Measurements from ENCODE around the gene HLCS.

- TF ChIP-seq, protein P1, sequence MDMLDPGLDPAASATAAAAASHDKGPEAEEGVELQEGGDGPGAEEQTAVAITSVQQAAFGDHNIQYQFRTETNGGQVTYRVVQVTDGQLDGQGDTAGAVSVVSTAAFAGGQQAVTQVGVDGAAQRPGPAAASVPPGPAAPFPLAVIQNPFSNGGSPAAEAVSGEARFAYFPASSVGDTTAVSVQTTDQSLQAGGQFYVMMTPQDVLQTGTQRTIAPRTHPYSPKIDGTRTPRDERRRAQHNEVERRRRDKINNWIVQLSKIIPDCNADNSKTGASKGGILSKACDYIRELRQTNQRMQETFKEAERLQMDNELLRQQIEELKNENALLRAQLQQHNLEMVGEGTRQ (IDR thresholded peaks at IDR 0.05; ENCODE audit: borderline replicate concordance, low read depth, low read length), result no peak
- no peak for TF ChIP-seq BHLHE40 (IDR thresholded peaks at IDR 0.05; ENCODE audit: borderline replicate concordance in 1 of 2, low read depth in 2 of 2, low read length in 1 of 2)
- no peak for TF ChIP-seq EZH2 (IDR thresholded peaks at IDR 0.05; ENCODE audit: borderline replicate concordance, control insufficient read depth, low read depth, low read length)
- no peak for TF ChIP-seq GABPA (IDR thresholded peaks at IDR 0.05; ENCODE audit: low read depth)
- no peak for TF ChIP-seq EGR1 (IDR thresholded peaks at IDR 0.05; ENCODE audit: borderline replicate concordance in 1 of 2, low read depth in 2 of 2, low read length in 2 of 2)
- no peak for TF ChIP-seq CREM (IDR thresholded peaks at IDR 0.05; ENCODE audit: low read depth)
- TF ChIP-seq, protein P2, sequence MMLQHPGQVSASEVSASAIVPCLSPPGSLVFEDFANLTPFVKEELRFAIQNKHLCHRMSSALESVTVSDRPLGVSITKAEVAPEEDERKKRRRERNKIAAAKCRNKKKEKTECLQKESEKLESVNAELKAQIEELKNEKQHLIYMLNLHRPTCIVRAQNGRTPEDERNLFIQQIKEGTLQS (IDR thresholded peaks at IDR 0.05; ENCODE audit: borderline replicate concordance, extremely low read depth, low read depth, low read length), result no peak
- TF ChIP-seq, protein P3, sequence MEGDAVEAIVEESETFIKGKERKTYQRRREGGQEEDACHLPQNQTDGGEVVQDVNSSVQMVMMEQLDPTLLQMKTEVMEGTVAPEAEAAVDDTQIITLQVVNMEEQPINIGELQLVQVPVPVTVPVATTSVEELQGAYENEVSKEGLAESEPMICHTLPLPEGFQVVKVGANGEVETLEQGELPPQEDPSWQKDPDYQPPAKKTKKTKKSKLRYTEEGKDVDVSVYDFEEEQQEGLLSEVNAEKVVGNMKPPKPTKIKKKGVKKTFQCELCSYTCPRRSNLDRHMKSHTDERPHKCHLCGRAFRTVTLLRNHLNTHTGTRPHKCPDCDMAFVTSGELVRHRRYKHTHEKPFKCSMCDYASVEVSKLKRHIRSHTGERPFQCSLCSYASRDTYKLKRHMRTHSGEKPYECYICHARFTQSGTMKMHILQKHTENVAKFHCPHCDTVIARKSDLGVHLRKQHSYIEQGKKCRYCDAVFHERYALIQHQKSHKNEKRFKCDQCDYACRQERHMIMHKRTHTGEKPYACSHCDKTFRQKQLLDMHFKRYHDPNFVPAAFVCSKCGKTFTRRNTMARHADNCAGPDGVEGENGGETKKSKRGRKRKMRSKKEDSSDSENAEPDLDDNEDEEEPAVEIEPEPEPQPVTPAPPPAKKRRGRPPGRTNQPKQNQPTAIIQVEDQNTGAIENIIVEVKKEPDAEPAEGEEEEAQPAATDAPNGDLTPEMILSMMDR (IDR thresholded peaks at IDR 0.05 in 2 of 3, conservative IDR thresholded peaks at IDR 0.05 in 1 of 3; ENCODE audit: control insufficient read depth in 2 of 3, extremely low read depth in 1 of 3, insufficient read depth in 1 of 3, low read depth in 3 of 3, low read length in 3 of 3), result no peak
- TF ChIP-seq ZSCAN29 (IDR thresholded peaks at IDR 0.05), result no peak
- TF ChIP-seq ESRRA (IDR thresholded peaks at IDR 0.05; ENCODE audit: low read length), result no peak
- TF ChIP-seq ZBTB4 (CRISPR knock-in tag; IDR thresholded peaks at IDR 0.05), result no peak
- TF ChIP-seq, protein P4, sequence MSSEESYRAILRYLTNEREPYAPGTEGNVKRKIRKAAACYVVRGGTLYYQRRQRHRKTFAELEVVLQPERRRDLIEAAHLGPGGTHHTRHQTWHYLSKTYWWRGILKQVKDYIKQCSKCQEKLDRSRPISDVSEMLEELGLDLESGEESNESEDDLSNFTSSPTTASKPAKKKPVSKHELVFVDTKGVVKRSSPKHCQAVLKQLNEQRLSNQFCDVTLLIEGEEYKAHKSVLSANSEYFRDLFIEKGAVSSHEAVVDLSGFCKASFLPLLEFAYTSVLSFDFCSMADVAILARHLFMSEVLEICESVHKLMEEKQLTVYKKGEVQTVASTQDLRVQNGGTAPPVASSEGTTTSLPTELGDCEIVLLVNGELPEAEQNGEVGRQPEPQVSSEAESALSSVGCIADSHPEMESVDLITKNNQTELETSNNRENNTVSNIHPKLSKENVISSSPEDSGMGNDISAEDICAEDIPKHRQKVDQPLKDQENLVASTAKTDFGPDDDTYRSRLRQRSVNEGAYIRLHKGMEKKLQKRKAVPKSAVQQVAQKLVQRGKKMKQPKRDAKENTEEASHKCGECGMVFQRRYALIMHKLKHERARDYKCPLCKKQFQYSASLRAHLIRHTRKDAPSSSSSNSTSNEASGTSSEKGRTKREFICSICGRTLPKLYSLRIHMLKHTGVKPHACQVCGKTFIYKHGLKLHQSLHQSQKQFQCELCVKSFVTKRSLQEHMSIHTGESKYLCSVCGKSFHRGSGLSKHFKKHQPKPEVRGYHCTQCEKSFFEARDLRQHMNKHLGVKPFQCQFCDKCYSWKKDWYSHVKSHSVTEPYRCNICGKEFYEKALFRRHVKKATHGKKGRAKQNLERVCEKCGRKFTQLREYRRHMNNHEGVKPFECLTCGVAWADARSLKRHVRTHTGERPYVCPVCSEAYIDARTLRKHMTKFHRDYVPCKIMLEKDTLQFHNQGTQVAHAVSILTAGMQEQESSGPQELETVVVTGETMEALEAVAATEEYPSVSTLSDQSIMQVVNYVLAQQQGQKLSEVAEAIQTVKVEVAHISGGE (CRISPR knock-in tag; IDR thresholded peaks at IDR 0.05), result no peak
These were observed 178.3 kb downstream of the HLCS start for GRCh38 chr21:36788120-36788638.

Data from GM12878 (cell line).